ENCODE data around the gene SPATS2. TPM values are rescaled to one million over a fixed set of nuclear protein-coding genes. Genes with fewer than 3 reads are reported as not detected.

SPATS2 gene
- total RNA-seq, 2 experiments from 2014 or later, result 6.1 to 6.4 TPM

DNA sequence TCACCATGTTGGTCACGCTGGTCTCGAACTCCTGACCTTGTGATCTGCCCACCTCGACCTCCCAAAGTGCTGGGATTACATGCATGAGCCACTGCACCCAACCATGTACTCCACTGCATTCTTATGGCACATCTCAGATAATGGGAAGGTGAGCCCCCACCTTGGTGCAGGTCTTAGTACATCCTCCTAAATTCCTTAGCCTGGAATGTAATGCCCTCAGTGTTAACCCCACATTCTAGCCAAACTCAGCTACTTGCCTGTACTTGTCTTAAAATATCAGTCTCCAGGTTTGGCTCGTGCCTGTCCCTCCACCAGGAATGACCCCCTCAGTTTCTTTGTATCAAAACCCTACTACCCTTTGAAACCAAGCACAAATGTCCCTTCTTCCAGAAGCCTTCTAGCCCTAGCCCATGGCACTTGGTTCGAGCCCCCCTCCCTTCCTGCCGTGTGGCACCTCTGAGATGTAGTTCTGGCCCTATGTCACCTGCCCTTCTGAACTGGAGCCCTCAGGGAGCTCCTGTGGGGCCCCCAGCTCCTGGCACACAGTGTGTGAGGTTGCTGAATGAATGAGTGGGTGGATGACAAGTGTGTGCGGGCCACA is 179.9 kb downstream of the SPATS2 start:
- ChIA-PET POLR2A (no interaction called here), CTCF (no interaction called here)
- ATAC-seq (ENCODE audit: poor library complexity) (no peak), DNase-seq (no peak)
- H3K36me3 Mint-ChIP-seq (ENCODE audit: low read depth), result no peaks in the 10 kb centered on the region
- Histone ChIP-seq H3K4me1 (ENCODE audit: insufficient read depth, low read length) (peaks cover 15% of the 10 kb centered on the region), H3K27me3 (ENCODE audit: control insufficient read depth in 1 of 2, insufficient read depth in 2 of 2, low read length in 2 of 2) (peaks cover 6 to 17% of the 10 kb centered on the region in 2 experiments), H3K27ac (ENCODE audit: low read depth in 1 of 2, low read length in 2 of 2) (no peak overlapping the region), H3K36me3 (ENCODE audit: insufficient read depth, low read length) (no peaks in the 10 kb centered on the region), H3K4me3 (ENCODE audit: low read length) (no peak overlapping the region), H3K9me3 (ENCODE audit: control insufficient read depth in 1 of 2, insufficient read depth in 1 of 2, low read length in 2 of 2) (peaks cover 0 to 13% of the 10 kb centered on the region in 2 experiments)
- peaks cover 8% of the 10 kb centered on the region for H3K4me1 Mint-ChIP-seq (ENCODE audit: low read depth)
- intact Hi-C loops (cut with DNase I, micrococcal nuclease), result no loop called here
- TF ChIP-seq, protein P1, sequence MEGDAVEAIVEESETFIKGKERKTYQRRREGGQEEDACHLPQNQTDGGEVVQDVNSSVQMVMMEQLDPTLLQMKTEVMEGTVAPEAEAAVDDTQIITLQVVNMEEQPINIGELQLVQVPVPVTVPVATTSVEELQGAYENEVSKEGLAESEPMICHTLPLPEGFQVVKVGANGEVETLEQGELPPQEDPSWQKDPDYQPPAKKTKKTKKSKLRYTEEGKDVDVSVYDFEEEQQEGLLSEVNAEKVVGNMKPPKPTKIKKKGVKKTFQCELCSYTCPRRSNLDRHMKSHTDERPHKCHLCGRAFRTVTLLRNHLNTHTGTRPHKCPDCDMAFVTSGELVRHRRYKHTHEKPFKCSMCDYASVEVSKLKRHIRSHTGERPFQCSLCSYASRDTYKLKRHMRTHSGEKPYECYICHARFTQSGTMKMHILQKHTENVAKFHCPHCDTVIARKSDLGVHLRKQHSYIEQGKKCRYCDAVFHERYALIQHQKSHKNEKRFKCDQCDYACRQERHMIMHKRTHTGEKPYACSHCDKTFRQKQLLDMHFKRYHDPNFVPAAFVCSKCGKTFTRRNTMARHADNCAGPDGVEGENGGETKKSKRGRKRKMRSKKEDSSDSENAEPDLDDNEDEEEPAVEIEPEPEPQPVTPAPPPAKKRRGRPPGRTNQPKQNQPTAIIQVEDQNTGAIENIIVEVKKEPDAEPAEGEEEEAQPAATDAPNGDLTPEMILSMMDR (IDR thresholded peaks at IDR 0.05), result no peak
- no peak overlapping the region for H3K27ac Mint-ChIP-seq
- no peaks in the 10 kb centered on the region for H3K9me3 Mint-ChIP-seq
- H3K4me3 Mint-ChIP-seq, result no peak overlapping the region
- peaks cover 21% of the 10 kb centered on the region for H3K27me3 Mint-ChIP-seq

DNA sequence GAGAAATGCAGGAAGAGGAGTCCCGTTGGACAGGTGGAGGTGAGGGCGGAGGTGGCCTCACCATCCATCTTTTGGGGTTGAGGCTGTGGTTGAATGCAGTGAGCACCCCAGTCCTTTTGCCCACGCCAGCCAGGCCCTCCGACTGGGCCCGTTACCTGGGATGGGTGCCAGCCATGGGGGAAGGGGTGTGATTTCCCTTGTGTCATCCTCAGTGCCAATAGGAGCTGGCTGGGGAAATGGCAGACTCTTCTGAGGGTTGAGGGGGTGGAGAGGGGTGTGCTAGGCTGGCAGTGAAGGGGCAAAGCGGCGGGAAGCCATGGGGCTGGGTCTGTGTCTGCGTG is 181.2 kb downstream of the SPATS2 start:
- Mint-ChIP-seq H3K36me3 (ENCODE audit: low read depth) (no peaks in the 10 kb centered on the region), H3K4me1 (ENCODE audit: low read depth) (peaks cover 8% of the 10 kb centered on the region), H3K4me3 (peak overlapping the region; percentile 77), H3K27ac (no peak overlapping the region), H3K27me3 (peaks cover 23% of the 10 kb centered on the region), H3K9me3 (no peaks in the 10 kb centered on the region)
- H3K9me3 ChIP-seq (ENCODE audit: control insufficient read depth in 1 of 2, insufficient read depth in 1 of 2, low read length in 2 of 2), result peaks cover 0 to 13% of the 10 kb centered on the region in 2 experiments
- ChIA-PET CTCF (no interaction called here), POLR2A (interaction anchor here (1.1 to 1.3 kb wide), 2 partner anchors 18 to 74 kb away, joined by 3 to 5 read pairs; no protein-coding TSS in a partner anchor)
- TF ChIP-seq, protein P1 (IDR thresholded peaks at IDR 0.05), result no peak
- no peak overlapping the region for H3K27ac ChIP-seq (ENCODE audit: low read depth in 1 of 2, low read length in 2 of 2)
- intact Hi-C loops (cut with DNase I, micrococcal nuclease), result no loop called here
- H3K4me3 ChIP-seq (ENCODE audit: low read length), result peak overlapping the region; percentile 54
- H3K4me1 ChIP-seq (ENCODE audit: insufficient read depth, low read length), result peaks cover 15% of the 10 kb centered on the region
- no peak for ATAC-seq (ENCODE audit: poor library complexity)
- H3K36me3 ChIP-seq (ENCODE audit: insufficient read depth, low read length), result no peaks in the 10 kb centered on the region
- peaks cover 6 to 17% of the 10 kb centered on the region in 2 experiments for H3K27me3 ChIP-seq (ENCODE audit: control insufficient read depth in 1 of 2, insufficient read depth in 2 of 2, low read length in 2 of 2)
- DNase-seq, result no peak

DNA sequence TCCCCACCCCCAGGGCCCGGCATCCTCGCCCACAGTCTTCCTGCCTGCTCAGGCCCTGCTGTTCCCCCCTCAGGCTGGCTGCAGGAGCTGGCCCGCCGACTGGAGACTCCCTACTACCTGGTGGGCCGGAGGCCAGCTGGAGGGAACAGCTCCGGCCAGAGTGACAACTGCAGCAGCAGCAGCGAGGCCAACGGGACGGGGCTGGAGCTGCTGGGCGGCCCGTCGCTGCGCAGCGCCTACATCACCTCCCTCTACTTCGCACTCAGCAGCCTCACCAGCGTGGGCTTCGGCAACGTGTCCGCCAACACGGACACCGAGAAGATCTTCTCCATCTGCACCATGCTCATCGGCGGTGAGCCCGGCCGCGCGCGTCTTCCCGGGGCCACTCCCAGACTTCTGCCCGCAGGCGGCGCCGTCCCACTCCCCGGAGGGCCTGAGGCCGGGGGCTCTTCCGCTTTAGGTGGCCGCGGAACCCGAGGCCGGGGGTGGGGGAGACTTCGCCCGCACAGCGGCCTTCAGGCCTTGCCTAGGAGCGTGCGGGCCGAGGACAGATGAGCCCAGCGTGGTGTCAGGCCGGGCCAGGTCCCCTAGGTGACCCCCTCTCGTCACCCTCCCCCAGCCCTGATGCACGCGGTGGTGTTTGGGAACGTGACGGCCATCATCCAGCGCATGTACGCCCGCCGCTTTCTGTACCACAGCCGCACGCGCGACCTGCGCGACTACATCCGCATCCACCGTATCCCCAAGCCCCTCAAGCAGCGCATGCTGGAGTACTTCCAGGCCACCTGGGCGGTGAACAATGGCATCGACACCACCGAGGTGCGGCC is 181.8 kb downstream of the SPATS2 start:
- H3K4me3 ChIP-seq (ENCODE audit: low read length), result peak overlapping the region; percentile 54
- DNase-seq, result peak in 7 of 14 experiments; percentile 23 to 61 (median 37)
- peaks cover 15% of the 10 kb centered on the region for H3K4me1 ChIP-seq (ENCODE audit: insufficient read depth, low read length)
- no peak overlapping the region for H3K27ac ChIP-seq (ENCODE audit: low read depth in 1 of 2, low read length in 2 of 2)
- H3K4me3 Mint-ChIP-seq, result peak overlapping the region; percentile 77
- H3K36me3 ChIP-seq (ENCODE audit: insufficient read depth, low read length), result no peaks in the 10 kb centered on the region
- H3K27me3 ChIP-seq (ENCODE audit: control insufficient read depth in 1 of 2, insufficient read depth in 2 of 2, low read length in 2 of 2), result peaks cover 6 to 17% of the 10 kb centered on the region in 2 experiments
- no peaks in the 10 kb centered on the region for H3K9me3 Mint-ChIP-seq
- CTCF ChIA-PET, result no interaction called here
- peaks cover 12% of the 10 kb centered on the region for H3K4me1 Mint-ChIP-seq (ENCODE audit: low read depth)
- POLR2A ChIA-PET, result interaction anchor here (1.1 to 1.3 kb wide), 2 partner anchors 18 to 73 kb away, joined by 3 to 5 read pairs; no protein-coding TSS in a partner anchor
- no peaks in the 10 kb centered on the region for H3K36me3 Mint-ChIP-seq (ENCODE audit: low read depth)
- H3K9me3 ChIP-seq (ENCODE audit: control insufficient read depth in 1 of 2, insufficient read depth in 1 of 2, low read length in 2 of 2), result peaks cover 0 to 13% of the 10 kb centered on the region in 2 experiments
- ATAC-seq (ENCODE audit: poor library complexity), result peak; percentile 49
- H3K27me3 Mint-ChIP-seq, result peaks cover 25% of the 10 kb centered on the region
- no peak overlapping the region for H3K27ac Mint-ChIP-seq
- intact Hi-C loops (cut with DNase I, micrococcal nuclease), result no loop called here
- TF ChIP-seq, protein P1 (IDR thresholded peaks at IDR 0.05), result peak; percentile 42

Measured in CD4-positive, alpha-beta T cell (primary cell).